GM03348 (cell line): Measurements from ENCODE around the gene GPAT2.
A peak's percentile ranks its signal among the peaks of the same experiment; 100 is the strongest.
"Not testable (repeated sequence)": the region's sequence is repeated elsewhere in the genome, so short reads cannot be mapped to it uniquely, and the experiment has no call there.

ENCODE experiments used
- DNase-seq: peaks from one replicate; pipeline ENCODE4 v3.0.0; 2012; ENCODE audit warnings: low spot score

GPAT2 gene

DNA sequence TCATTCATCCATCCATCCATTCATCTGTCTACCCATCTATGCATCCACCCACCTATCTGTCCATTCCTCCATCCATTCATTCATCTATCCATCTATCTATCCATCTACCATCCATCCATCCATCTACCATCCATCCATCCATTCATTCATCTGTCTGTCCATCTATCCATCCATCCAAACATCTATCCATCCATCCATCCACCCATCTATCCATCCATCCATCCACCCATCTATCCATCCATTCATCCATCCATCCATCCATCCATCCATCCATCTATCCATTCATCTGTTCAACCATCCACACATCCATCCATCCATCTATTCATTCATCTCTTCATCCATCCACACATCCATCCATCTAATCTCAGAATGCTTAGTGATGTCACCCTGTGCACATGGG lies 30.0 kb upstream of the GPAT2 start:
- not testable (repeated sequence) for DNase-seq

DNA sequence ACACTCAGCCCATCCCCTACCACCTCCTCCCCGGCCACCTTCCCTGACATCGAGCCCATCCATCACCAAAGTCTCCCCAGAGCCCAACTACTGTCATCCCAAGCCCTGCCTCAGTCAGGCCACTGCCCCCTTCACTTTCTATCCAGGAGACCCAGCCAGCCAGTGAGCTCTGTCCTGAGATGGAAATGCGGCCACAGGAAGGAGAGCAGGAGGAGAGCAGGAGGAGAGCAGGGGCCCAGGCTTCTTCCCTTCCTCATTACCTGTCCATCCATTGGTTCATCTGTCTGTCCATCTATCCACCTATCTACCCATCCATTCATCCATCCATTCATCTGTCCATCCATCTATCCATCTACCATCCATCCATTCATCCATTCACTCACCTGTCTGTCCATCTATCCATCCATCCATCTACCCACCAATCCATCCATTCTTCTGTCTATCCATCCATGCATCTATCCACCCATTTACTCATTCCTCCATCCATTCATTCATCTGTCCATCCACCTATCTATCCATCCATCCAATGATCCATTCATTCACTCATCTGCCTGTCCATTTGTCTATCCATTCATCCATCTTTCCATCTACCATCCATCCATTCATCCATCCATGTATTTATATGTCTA lies 29.4 kb upstream of the GPAT2 start:
- DNase-seq: not testable (repeated sequence)

DNA sequence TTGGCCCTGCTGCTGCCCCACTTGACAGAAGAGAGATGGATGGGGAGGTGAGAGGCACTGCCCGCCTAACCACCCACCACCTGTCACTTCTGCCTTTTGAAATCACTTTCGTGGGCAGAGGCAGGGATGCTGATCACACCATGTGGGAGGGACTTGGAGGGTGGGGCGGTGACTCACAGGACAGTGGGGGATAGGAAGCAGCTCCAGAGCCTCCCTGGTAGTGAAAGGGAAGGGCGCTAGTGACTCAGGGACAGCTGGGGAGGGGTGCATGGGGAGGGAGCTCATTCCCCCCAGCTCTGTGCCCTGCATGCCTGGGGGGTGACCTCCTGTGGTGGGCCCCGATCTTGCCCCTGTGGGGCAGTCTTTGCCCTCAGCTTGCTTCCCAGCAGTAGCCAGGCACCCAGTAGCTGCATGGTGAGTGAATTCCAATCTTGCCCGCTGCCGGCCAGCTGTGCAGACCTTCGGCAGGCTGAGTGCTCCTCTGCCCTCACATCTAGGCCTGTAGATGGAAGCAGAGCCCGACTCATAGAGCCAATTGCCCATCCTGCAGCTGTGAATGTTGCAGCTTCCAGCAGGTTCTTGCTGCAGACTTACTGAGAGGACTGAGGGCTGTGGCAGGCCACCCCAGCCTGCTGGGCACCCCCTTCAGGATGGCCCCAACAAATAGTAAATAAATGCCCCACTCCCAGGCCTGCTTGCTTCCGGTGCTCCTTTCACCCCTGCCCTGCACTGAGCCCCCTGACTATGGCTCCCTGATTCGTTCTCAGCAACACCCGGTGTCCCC lies 28.6 kb upstream of the GPAT2 start:
- peak; percentile 31 for DNase-seq

DNA sequence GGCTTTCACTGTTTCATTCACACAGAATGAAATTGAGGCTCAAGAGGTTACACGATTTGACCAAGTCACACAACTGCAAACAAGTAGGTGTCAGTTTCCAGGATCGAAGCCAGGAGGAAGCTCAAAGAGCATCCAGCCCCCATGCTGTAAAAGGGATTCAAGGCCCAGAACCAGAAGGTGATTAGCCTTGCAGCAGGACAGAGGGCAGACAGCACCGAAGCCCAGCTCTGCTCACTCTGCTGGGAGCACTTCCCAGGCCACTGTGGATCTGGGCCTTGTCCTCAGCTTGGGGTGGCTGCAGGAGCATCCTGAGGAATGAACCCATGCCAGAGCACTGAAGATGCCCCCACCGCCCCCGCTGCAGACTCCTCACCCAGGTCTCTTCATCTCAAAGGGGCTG lies 27.8 kb upstream of the GPAT2 start:
- DNase-seq: not testable (repeated sequence)

DNA sequence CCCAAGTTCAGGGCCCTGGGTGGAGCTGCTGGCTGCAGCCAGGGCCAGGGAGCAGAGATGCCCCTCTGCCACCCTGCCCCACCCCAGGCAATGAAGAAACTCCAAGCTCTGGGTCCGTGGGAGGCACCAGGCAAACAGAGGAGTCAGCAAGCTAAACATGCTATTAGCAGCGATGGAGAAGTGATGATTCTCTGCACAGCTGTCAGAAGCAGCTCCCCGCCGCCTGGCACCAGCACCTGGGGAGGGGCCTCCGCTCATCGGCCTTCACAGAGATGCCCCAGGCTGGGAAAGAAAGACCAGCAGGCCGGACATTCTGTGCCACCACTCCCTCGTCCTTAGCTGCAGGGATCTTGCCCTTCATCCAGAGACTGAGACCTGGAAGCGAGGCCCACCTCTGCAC lies 27.2 kb upstream of the GPAT2 start:
- not testable (repeated sequence) for DNase-seq

DNA sequence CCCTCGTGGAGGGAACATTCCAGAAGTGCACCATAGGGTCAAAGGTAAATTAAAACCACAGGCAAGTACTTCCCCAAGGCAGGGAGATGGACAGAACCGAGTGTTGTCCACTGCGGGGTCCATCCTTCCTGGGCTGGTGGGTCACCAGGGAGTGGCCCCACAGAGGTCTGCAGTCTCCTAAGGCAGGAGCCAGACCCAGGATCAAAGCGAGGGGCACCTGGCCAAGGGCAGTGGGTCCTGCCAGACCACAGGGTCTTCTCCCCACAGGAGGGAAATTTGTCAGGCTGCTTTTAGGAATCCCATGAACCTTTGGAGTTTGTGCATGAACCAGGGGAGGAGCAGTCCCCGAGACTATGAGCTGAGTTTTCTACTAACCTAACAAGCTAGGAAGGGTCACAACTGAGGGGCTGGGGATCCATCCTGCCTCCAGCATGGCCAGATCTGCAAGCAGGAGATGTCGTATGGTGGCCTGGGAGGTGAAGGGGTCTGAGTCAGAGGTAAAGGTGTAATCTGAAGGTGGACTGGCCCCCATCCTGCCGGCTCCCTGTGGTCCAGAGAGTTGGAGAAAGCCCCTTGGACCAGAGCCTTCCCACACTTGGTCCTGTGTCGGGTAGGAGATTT lies 26.6 kb upstream of the GPAT2 start:
- DNase-seq: not testable (repeated sequence)

DNA sequence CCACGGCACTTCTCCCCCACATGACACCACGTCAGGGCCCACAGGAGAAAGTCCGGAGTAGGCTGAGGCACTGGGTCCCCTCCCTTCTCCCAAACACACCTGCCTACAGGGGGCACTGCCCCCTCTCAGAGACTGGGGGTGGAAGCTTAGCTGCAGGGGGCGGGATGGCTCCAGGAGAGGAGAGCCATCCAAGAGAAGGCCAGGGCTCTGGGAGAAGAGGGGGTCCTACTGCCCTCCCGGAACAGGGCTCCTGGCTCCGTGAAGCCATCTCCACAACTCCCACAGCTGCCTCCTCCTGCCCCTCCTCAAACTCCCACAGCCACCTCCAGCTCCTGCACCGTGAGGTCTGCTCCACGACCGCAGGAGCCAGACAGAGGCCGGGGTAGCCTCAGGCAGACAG lies 25.6 kb upstream of the GPAT2 start:
- DNase-seq: not testable (repeated sequence)

DNA sequence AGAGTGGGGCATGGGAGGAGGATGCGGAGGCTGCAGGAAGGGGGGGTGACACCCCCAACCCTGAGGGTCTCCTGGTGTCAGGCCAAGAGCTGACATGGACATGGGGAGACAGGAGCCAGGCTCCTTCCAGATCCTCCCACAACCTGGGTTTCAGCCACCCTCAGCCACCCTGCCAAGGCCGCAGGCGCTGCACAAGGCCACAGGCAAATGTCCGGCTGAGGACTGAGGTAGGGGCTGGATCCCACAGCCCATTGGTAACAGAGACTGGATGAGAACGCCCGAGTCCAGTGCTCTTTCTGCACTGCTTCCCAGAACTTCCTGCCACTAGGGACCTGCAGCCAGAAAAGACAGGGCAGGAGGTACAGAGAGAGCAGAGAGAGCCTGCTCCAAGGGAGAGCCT lies 24.7 kb upstream of the GPAT2 start:
- DNase-seq: not testable (repeated sequence)

DNA sequence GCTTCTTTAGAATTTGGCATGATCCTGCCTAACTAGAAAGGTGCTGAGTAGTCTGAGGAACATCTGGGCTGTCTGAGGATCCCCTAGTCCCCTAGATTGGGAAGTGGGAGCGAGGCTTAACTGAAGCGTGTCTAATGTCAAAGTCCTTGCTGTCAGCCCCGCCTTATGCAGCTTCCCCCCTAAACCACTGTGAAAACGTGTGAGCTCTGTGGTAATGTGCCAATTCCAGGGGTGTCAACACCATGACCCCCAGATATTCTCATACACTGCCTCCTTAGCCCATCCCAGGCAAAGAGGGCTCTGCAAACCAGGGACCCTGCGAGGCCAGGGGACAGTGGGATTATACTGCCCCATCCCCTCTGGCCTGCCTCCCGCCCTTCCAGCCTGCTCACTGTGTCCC lies 21.1 kb upstream of the GPAT2 start:
- not testable (repeated sequence) for DNase-seq

DNA sequence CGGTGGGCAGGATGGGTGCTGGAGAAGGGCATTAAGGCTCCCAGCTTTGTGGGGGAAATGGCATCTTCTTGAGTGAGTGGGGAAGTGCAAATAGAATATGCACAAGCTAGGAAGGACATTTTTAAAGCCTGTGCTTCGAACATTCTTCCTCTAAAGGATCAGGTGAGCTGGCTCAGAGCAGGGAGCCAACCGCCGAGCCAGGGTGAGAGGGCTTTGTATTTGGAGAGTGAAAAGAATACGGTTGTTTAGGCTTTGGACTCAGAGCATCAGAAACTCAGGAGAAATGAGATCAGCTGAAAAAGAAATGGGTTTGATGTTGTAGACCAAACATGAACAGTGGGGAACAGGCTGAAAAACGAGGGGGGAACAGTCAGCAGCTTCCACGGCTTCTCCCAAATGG lies 19.8 kb upstream of the GPAT2 start:
- not testable (repeated sequence) for DNase-seq

DNA sequence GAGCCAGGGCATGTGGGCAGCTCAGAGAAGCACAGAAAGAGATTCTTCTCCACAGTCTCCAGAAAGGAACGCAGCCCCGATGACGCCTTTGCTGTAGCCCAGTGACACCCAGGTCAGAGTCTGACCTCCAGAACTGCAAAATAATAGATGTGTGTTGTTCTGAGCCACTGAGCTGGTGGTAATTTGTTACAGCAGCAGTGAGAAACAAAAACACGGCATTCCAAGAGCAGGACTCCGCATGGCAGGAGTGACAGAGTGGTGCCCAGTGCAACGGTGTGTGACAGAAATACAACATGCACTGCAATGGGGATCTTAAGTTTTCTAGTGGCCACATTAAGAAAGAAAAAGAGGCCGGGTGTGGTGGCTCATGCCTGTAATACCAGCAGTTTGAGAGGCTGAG lies 18.7 kb upstream of the GPAT2 start:
- DNase-seq: not testable (repeated sequence)

DNA sequence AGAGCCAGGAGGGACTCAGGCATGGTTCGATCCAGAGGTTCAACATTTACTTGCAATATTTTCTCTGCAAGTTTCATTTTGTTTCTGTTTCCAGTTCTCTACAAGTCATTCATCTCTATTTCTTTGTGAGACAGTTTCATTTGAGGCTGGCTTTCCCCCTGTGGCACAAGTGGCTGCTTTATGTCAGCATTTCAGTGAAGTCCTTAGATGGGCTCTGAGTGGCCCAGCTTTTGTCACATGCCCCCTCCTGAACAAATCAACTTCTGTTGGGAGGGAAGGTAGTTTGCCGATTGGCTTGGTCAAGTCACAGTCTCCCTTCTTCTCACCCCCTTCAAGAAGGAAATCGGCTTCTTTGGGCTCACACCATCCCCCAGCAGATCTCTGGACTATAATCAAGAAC lies 17.9 kb upstream of the GPAT2 start:
- not testable (repeated sequence) for DNase-seq

DNA sequence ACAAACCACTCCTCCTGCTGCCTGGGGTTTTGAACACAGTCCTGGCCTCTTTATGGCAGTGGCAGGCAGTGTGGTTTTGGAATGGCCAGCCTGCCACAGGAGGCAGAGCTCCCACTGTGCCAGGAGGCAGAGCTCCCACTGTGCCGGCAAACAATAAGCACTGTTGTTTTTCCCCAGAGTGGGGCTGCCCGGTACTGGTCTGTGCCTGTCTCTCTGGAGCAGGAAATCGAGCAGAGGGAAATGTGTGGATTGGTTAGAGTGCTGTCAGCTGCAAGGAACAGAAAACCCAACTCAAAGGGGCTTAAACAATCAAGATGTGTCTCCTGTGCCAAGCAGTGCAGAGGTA lies 15.2 kb upstream of the GPAT2 start:
- DNase-seq: not testable (repeated sequence)

DNA sequence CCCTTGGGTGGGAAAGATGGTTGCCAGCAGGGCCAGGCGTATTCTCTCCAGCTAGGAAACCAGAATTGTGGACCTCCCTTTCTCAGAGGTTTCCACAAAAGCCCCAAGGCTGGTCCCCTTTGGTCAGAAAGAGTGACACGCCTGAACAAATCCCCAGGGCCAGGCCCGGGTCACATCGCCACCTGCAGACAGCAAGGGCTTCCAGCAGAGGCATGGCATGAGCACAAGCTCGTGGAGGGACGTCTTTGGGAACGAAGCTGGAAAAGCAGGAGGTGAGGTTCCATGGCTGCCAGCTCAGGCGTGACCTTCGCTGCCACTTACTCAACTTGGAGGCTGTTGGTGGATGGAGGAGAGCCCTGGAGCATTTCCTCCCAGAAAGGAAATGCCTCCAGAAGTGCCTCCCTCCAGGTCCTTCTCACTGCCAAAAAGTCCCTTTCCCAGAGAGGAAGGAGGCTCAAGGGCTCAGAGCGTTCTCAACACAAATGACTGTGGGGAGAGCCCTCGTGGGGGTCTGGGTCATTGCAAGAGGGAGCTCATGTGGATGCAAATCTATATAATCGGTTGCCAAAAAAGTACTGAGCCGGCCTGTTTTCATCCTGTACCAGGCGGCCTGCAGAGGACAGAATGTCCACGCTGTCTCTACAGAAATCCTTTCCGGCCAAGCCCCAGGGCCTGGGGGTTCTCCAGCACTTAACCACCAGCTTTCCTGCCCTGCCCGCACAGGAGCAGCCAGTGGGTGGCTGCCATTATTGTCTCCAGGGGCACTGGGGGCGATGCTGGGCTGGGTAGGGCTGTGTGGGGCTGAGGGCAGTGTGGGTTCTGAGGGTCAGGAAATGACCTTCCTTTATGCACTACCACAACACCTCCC lies 14.6 kb upstream of the GPAT2 start:
- DNase-seq: not testable (repeated sequence)

DNA sequence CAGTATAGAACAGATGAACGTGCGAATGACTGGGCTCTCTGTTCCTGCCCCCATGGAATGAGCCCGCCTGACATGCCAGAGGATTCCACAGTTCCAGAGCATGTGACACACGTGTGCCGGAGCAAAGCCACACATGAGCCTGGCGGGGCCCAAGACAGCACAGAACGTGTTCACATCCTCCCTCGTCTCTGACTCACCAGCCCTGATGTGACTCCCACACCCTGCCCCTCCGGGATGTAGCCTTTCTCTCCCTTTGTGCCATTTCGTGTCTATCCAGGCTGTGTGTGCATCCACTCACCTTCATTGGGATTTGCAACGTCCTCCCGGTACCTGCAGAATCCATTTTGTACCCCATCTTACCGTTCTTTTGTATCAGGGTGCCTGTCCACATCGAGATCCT lies 838 bp upstream of the GPAT2 start:
- not testable (repeated sequence) for DNase-seq

DNA sequence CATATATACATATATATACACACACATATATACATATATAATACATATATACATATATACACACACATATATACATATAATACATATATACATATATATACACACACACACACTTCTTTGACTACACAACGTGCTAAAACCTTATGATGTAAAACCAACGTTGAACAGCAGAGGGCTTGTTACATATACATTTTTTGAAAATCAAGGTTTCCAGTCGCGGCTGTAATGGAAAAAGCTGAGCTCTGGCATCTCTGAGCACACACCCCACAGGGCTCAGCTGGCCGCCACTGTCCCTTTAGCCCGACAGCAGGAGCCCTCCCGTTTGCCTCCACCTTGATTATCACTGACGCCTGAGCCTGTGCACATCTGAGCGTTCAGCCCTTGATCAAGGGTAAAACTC lies 719 bp downstream of the GPAT2 start:
- not testable (repeated sequence) for DNase-seq

DNA sequence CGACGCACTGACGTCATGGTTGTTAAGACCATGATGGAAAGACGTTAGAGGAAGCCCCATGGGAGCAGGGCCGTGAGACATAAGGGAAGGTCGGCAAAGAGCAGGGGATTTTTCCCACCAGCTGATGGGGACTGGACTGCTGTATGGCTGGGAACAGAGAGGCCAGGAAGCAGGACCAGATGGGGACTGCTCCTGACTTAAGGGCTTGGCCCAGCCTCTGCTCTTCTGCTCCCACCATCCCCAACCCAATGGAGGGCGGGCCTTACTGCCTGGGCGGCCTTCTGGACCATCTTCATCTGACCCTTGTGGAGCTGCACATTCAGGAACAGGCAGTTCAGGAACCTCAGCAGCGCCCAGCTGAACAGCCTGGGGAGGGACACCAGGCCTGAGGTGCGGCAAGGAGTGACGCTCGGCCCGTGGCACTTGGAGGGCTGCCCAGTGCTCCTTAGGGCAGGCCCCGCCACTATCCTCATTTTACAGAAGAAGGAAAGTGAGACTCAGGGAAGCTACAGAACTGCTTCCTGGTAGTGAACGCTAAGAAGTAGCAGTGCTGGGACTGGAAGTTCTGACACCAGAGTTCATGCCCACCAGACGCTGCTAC lies 6.9 kb downstream of the GPAT2 start:
- not testable (repeated sequence) for DNase-seq

DNA sequence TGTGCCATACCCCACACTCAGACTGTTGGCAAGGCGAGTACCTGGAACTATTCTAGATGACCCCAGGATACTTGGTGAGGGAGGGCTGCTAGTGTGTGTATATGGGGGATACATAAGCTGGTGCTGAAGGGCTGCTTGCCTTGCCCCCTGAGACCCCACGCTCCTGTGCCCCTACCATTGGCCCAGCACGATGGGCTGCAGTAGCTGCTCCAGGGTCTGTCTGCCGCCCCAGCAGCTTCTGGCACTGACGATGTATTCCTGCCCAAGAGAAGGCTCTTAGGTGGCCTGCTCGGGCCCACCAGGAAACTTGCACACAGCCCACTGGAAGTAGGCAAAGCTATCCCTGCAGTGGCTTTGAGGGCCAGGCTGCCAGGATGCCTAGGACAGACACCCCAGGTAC lies 9.0 kb downstream of the GPAT2 start:
- not testable (repeated sequence) for DNase-seq

DNA sequence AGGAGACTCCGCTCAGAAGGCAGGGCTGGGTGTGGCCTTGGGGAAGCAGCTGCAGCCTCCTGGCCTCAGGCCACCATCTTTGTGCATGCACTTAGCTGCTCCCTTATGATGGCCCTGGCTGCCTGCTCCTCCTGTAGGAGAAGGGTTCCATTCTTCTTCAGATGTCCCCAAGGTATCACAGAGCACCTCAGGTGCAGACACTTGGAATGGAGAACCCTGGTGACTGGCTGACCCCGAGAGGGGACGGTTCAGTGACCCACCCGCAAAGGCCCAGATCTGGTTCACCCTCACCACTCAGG lies 9.6 kb downstream of the GPAT2 start:
- no peak for DNase-seq

DNA sequence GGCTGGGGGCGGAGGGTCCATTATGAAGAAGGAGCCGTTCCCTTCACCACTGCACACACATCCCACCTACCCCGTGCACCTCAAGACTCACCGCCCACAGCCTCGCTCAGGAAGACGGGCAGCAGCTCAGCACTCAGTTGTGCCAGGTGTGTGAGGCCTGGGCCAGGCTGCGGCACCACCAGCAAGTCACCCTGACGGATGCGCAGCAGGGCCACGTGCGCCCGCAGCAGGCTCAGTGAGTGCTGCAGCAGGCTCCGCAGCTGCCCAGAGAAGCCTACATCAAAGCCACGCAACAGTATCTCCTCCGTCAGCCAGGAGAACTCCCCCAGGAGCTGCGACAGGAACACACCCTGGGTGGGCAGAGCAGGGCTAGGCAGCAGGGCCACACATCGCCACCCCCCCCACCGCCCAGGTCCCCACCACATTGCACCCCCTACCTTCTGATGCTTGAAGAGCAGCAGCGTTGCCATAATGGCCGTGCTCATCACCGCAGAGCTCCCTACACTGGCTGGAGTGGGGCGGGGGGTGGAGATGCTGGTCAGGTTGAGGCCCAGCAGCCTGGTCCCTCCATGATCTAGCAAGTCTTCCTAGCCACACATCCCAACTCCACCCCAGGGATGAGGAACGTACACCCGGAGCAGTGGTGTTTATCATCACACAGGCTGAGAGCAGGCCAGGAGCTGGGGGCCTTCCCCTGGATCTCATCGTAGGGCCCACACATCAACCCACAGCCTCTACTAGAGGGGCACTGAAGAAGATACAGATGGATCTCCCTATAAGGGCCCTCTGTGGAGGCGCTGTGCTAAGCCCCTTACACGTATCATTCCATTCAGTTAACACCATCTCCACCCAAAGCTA lies 10.2 kb downstream of the GPAT2 start:
- no peak for DNase-seq

DNA sequence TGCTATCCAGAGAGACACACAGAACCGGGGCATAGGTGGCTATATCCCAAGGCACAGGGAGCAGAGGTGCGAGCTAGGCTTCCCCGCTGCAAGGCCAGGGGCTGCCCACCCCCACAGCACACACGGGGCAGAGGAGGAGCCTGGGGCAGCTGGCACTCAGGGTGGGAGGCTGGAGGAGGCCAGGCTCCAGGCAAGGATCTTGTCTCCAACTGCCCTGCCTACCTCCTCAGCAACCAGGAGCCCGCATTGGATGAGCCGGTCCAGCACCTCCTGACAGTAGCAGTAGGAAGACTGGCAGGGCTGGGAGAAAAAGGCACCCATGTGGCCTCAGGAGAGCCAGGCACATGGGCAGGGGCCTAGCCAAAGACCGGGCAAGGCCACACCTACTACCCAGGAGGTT lies 11.0 kb downstream of the GPAT2 start:
- DNase-seq: not testable (repeated sequence)
